H9 (cell line): Measurements from ENCODE around the gene NHERF1. TPM values are rescaled to one million over a fixed set of nuclear protein-coding genes. Genes with fewer than 3 reads are reported as not detected.

Experiments used
- DNase-seq: peaks from one replicate; pipeline ENCODE4 v3.0.0-alpha.2; 2017
- H2AFZ ChIP-seq: one replicate; pipeline ENCODE4 v1.6.1; 2013; ENCODE audit warnings: mild to moderate bottlenecking, low read length, control low read depth, moderate library complexity
- H2AK5ac ChIP-seq: 2 replicates; pipeline ENCODE4 v1.6.1; 2013; ENCODE audit warnings: low read length, control low read depth, mixed read lengths; ENCODE audit not compliant: insufficient read length
- H2BK120ac ChIP-seq: one replicate; pipeline ENCODE4 v1.6.1; 2013; ENCODE audit warnings: low read depth, mild to moderate bottlenecking, low read length, control low read depth, inconsistent platforms; ENCODE audit not compliant: poor library complexity, severe bottlenecking
- H2BK12ac ChIP-seq: 2 replicates; pipeline ENCODE4 v1.6.1; 2013; ENCODE audit warnings: low read length, control low read depth, mixed read lengths, low read depth; ENCODE audit not compliant: insufficient read length
- H2BK15ac ChIP-seq: 2 replicates; pipeline ENCODE4 v1.6.1; 2013; ENCODE audit warnings: low read depth, low read length, control low read depth
- H2BK20ac ChIP-seq: one replicate; pipeline ENCODE4 v1.6.1; 2013; ENCODE audit warnings: low read depth, mild to moderate bottlenecking, low read length, control low read depth, inconsistent platforms; ENCODE audit not compliant: poor library complexity, severe bottlenecking
- H2BK5ac ChIP-seq: 2 replicates; pipeline ENCODE4 v1.6.1; 2013; ENCODE audit warnings: low read length, control low read depth, mixed read lengths; ENCODE audit not compliant: insufficient read length
- H3K14ac ChIP-seq: 2 replicates; pipeline ENCODE4 v1.6.1; 2013; ENCODE audit warnings: low read length, control low read depth; ENCODE audit not compliant: insufficient read depth
- H3K18ac ChIP-seq: 2 replicates; pipeline ENCODE4 v1.6.1; 2013; ENCODE audit warnings: low read depth, mild to moderate bottlenecking, mixed read lengths, low read length, control low read depth; ENCODE audit not compliant: insufficient read length
- H3K23ac ChIP-seq: 2 replicates; pipeline ENCODE4 v1.6.1; 2013; ENCODE audit warnings: low read length, control low read depth, mixed read lengths, low read depth; ENCODE audit not compliant: insufficient read length
- H3K23me2 ChIP-seq: 2 replicates; pipeline ENCODE4 v1.6.1; 2013; ENCODE audit warnings: low read depth, mild to moderate bottlenecking, mixed read lengths, low read length, control low read depth; ENCODE audit not compliant: insufficient read length, poor library complexity, severe bottlenecking
- H3K27ac ChIP-seq: 2 replicates; pipeline ENCODE4 v1.5.1; 2013; ENCODE audit warnings: low read length, control low read depth, mixed read lengths, low read depth; ENCODE audit not compliant: insufficient read length
- H3K27me3 ChIP-seq: 2 replicates; pipeline ENCODE4 v1.6.1; 2013; ENCODE audit warnings: low read length, control low read depth, inconsistent platforms; ENCODE audit not compliant: insufficient read depth
- H3K4ac ChIP-seq: 2 replicates; pipeline ENCODE4 v1.6.1; 2013; ENCODE audit warnings: low read depth, mild to moderate bottlenecking, control low read depth, inconsistent platforms, low read length, moderate library complexity
- H3K4me1 ChIP-seq: 2 replicates; pipeline ENCODE4 v1.6.1; 2013; ENCODE audit warnings: low read length, control low read depth, inconsistent platforms; ENCODE audit not compliant: insufficient read depth
- H3K4me2 ChIP-seq: 2 replicates; pipeline ENCODE4 v1.6.1; 2013; ENCODE audit warnings: low read length, control low read depth, mixed read lengths; ENCODE audit not compliant: insufficient read length, insufficient read depth
- H3K56ac ChIP-seq: 2 replicates; pipeline ENCODE4 v1.6.1; 2013; ENCODE audit warnings: low read depth, mild to moderate bottlenecking, mixed read lengths, low read length, control low read depth; ENCODE audit not compliant: insufficient read length
- H3K79me1 ChIP-seq: 2 replicates; pipeline ENCODE4 v1.6.1; 2013; ENCODE audit warnings: low read depth, mild to moderate bottlenecking, moderate library complexity, low read length, control low read depth, inconsistent platforms; ENCODE audit not compliant: insufficient read depth, poor library complexity, severe bottlenecking
- H3K79me2 ChIP-seq: 2 replicates; pipeline ENCODE4 v1.6.1; 2013; ENCODE audit warnings: low read length, control low read depth, inconsistent platforms; ENCODE audit not compliant: insufficient read depth
- H3K9ac ChIP-seq: 2 replicates; pipeline ENCODE4 v1.6.1; 2013; ENCODE audit warnings: low read length, control low read depth, mixed read lengths; ENCODE audit not compliant: insufficient read length; ENCODE audit errors: extremely low read depth
- H3K9me3 ChIP-seq: one replicate; pipeline ENCODE4 v1.6.1; 2013; ENCODE audit warnings: low read depth, low read length, inconsistent platforms; ENCODE audit not compliant: control insufficient read depth
- H3T11ph ChIP-seq: one replicate; pipeline ENCODE4 v1.6.1; 2013; ENCODE audit warnings: mild to moderate bottlenecking, low read length, control low read depth, inconsistent platforms
- H4K20me1 ChIP-seq: one replicate; pipeline ENCODE4 v1.6.1; 2013; ENCODE audit not compliant: control insufficient read depth, insufficient read length, insufficient read depth
- H4K5ac ChIP-seq: 2 replicates; pipeline ENCODE4 v1.6.1; 2013; ENCODE audit warnings: low read depth, mild to moderate bottlenecking, mixed read lengths, low read length, control low read depth; ENCODE audit not compliant: insufficient read length
- H4K8ac ChIP-seq: replicated peaks from 2 replicates; pipeline ENCODE4 v1.6.1; 2013; ENCODE audit warnings: low read length, control low read depth, mixed read lengths, low read depth; ENCODE audit not compliant: insufficient read length
- H4K91ac ChIP-seq: 2 replicates; pipeline ENCODE4 v1.6.1; 2013; ENCODE audit warnings: low read depth, mild to moderate bottlenecking, moderate library complexity, mixed read lengths, low read length, control low read depth; ENCODE audit not compliant: insufficient read length
- H3K27ac Mint-ChIP-seq, 3 experiments: 2 replicates in 2 of 3; 3 replicates in 1 of 3; pipeline ENCODE4 v1.8.0; 2020 to 2021; ENCODE audit warnings: mixed read lengths in 3 of 3, mild to moderate bottlenecking in 1 of 3, moderate library complexity in 1 of 3
- H3K27me3 Mint-ChIP-seq: 2 replicates; pipeline ENCODE4 v1.8.0; 2021; ENCODE audit warnings: low read depth, mild to moderate bottlenecking, moderate library complexity, mixed read lengths
- H3K36me3 Mint-ChIP-seq, 3 experiments: 2 replicates in 2 of 3; 3 replicates in 1 of 3; pipeline ENCODE4 v1.8.0; 2020 to 2021; ENCODE audit warnings: low read depth in 3 of 3, mixed read lengths in 3 of 3; ENCODE audit not compliant: insufficient read depth in 1 of 3
- H3K4me1 Mint-ChIP-seq, 2 experiments: 2 replicates each; pipeline ENCODE4 v1.8.0; 2020; ENCODE audit warnings: mixed read lengths in 2 of 2
- H3K4me3 Mint-ChIP-seq, 2 experiments: 2 replicates in 1 of 2; 3 replicates in 1 of 2; pipeline ENCODE4 v1.8.0; 2020 to 2021; ENCODE audit warnings: mild to moderate bottlenecking in 2 of 2, mixed read lengths in 2 of 2, moderate library complexity in 1 of 2
- H3K9me3 Mint-ChIP-seq, 2 experiments: 2 replicates in 1 of 2; 3 replicates in 1 of 2; pipeline ENCODE4 v1.8.0; 2020; ENCODE audit warnings: mild to moderate bottlenecking in 2 of 2, mixed read lengths in 2 of 2, moderate library complexity in 1 of 2
- WGBS: extraction: QIAGEN DNeasy Blood & Tissue Kit; methylation state at CpG from one replicate; pipeline ENCODE4 v1.1.7; 2013; ENCODE audit warnings: missing lambda C conversion rate, low lambda C conversion rate, mixed read lengths; ENCODE audit not compliant: insufficient read length; ENCODE audit errors: extremely low coverage; 5-methylcytosine and 5-hydroxymethylcytosine counted together
- total RNA-seq: library from RNA; stranded (reverse); gene quantifications from 2 replicates; pipeline ENCODE4 v1.2.1, GENCODE V29; 2021
- TF ChIP-seq, protein P1 (sequence below): fragments of 200-600 bp; sonication (generic); conservative IDR thresholded peaks from 3 replicates; pipeline ENCODE4 v1.8.0; 2021; ENCODE audit warnings: antibody characterized with exemption, mild to moderate bottlenecking

The NHERF1 gene
- total RNA-seq, 1 experiment from 2014 or later: 74.4 TPM

DNA sequence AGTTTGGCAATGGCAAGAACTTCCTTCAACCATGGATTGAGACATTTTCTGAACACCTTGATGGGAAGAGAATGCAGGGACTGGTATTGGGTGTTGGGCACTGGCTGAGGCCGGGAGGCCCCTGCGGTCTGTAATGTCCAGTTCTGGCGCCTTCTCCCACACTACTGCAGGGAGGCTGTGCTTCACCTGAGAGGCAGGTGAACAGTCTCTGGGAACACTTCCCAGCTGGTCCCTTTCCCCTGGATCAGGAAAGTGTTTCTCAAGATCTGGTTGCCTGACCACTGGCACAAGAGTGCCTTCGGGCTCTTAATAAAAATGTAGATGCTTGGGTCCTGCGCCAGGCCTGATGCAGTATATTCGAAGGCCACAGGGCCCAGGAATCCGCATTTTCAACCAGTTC is 56.3 kb downstream of the NHERF1 start:
- Mint-ChIP-seq H3K4me3 (no peak overlapping the region), H3K36me3 (peaks cover 3 to 19% (median 10%) of the 10 kb centered on the region in 3 experiments; a peak in 5 of 7 replicates), H3K9me3 (no peaks in the 10 kb centered on the region), H3K27ac (no peak overlapping the region), H3K27me3 (peaks cover 8% of the 10 kb centered on the region), H3K4me1 (no peaks in the 10 kb centered on the region)
- Histone ChIP-seq H3K18ac (no peak overlapping the region), H4K91ac (no peak overlapping the region), H2AFZ (no peak overlapping the region), H3K27ac (no peak overlapping the region), H3K4ac (no peak overlapping the region), H3K4me2 (no peak overlapping the region), H3K9me3 (no peaks in the 10 kb centered on the region), H4K8ac (no peak overlapping the region), H3K9ac (no peak overlapping the region), H2AK5ac (no peak overlapping the region), H3K27me3 (no peaks in the 10 kb centered on the region), H4K5ac (no peak overlapping the region), H3K23ac (no peak overlapping the region), H2BK5ac (no peak overlapping the region), H3K14ac (no peak overlapping the region), H3K56ac (no peak overlapping the region), H3T11ph (no peak overlapping the region), H3K23me2 (no peaks in the 10 kb centered on the region), H4K20me1 (no peaks in the 10 kb centered on the region), H2BK120ac (no peak overlapping the region), H3K79me2 (no peaks in the 10 kb centered on the region), H3K4me1 (no peaks in the 10 kb centered on the region), H2BK20ac (no peak overlapping the region), H2BK15ac (no peak overlapping the region), H2BK12ac (no peak overlapping the region), H3K79me1 (no peaks in the 10 kb centered on the region)
- TF ChIP-seq, protein P1, sequence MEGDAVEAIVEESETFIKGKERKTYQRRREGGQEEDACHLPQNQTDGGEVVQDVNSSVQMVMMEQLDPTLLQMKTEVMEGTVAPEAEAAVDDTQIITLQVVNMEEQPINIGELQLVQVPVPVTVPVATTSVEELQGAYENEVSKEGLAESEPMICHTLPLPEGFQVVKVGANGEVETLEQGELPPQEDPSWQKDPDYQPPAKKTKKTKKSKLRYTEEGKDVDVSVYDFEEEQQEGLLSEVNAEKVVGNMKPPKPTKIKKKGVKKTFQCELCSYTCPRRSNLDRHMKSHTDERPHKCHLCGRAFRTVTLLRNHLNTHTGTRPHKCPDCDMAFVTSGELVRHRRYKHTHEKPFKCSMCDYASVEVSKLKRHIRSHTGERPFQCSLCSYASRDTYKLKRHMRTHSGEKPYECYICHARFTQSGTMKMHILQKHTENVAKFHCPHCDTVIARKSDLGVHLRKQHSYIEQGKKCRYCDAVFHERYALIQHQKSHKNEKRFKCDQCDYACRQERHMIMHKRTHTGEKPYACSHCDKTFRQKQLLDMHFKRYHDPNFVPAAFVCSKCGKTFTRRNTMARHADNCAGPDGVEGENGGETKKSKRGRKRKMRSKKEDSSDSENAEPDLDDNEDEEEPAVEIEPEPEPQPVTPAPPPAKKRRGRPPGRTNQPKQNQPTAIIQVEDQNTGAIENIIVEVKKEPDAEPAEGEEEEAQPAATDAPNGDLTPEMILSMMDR: no peak
- no CpG with 5 or more reads among the region's 7 CpGs for WGBS
- no peak for DNase-seq
